Measurements from ENCODE around the gene ITGA6. TPM values are rescaled to one million over a fixed set of nuclear protein-coding genes. Genes with fewer than 3 reads are reported as not detected.

The ITGA6 gene
- total RNA-seq, 3 donors from 2014 or later = 4.2 to 7.0 (median 5.8) TPM

DNA sequence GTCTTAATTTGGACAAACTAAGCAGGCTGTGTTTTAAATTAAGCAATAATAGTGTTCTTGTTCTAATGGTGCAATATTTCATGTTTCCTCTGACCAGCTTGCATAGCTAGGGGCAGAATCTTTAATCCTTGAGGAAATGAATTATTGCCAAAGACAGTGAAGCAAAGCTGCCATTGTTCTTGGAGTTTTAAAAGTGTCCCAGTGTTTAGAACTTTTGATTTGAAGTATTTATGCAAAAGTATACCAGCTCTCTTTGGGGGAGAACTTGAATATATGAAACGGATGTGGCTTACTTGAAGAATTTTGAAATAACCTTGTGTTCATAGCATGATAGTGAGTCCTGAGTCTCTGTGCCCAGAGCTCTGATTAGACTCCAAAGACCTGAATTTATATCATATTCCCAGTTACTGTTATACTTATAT lies 33.4 kb downstream of the ITGA6 start:
- no peaks in the 10 kb centered on the region for H3K9me3 Mint-ChIP-seq
- H3K4me3 Mint-ChIP-seq = peak overlapping the region; percentile 52
- ATAC-seq = no peak
- H3K4me1 Mint-ChIP-seq (ENCODE audit: low read depth) = peaks cover 94% of the 10 kb centered on the region
- no peak for DNase-seq
- no peaks in the 10 kb centered on the region for H3K36me3 Mint-ChIP-seq (ENCODE audit: insufficient read depth)
- no peaks in the 10 kb centered on the region for H3K27me3 Mint-ChIP-seq (ENCODE audit: low read depth)

GRCh38 chr2:172461591-172462372 lies 34.4 kb downstream of the ITGA6 start:
- Mint-ChIP-seq H3K4me1 (ENCODE audit: low read depth) (peaks cover 90% of the 10 kb centered on the region), H3K36me3 (ENCODE audit: insufficient read depth) (peaks cover under 1% of the 10 kb centered on the region), H3K4me3 (peak overlapping the region; percentile 52), H3K27me3 (ENCODE audit: low read depth) (no peaks in the 10 kb centered on the region), H3K9me3 (no peaks in the 10 kb centered on the region)
- DNase-seq = peak; percentile 77
- peak; percentile 70 to 80 for ATAC-seq

- Mint-ChIP-seq H3K4me3 (peak overlapping the region; percentile 52), H3K4me1 (ENCODE audit: low read depth) (peaks cover 87% of the 10 kb centered on the region), H3K9me3 (no peaks in the 10 kb centered on the region), H3K36me3 (ENCODE audit: insufficient read depth) (peaks cover 5% of the 10 kb centered on the region), H3K27me3 (ENCODE audit: low read depth) (no peaks in the 10 kb centered on the region)
- ATAC-seq (peak; percentile 19 to 22), DNase-seq (no peak)
These were observed 35.0 kb downstream of the ITGA6 start for GRCh38 chr2:172462373-172462848.

- DNase-seq = no peak
- peak overlapping the region; percentile 51 for H3K4me3 Mint-ChIP-seq
These were observed 35.5 kb downstream of the ITGA6 start for GRCh38 chr2:172462849-172463381.

GRCh38 chr2:172464400-172465129 lies 37.2 kb downstream of the ITGA6 start:
- no peak overlapping the region for H3K4me3 Mint-ChIP-seq

More at GRCh38 chr2:172462849-172463381, 35.5 kb downstream of the ITGA6 start:
- peak; percentile 39 to 49 for ATAC-seq
- H3K36me3 Mint-ChIP-seq (ENCODE audit: insufficient read depth) = peaks cover 5% of the 10 kb centered on the region
- H3K27me3 Mint-ChIP-seq (ENCODE audit: low read depth) = no peaks in the 10 kb centered on the region
- no peaks in the 10 kb centered on the region for H3K9me3 Mint-ChIP-seq
- H3K4me1 Mint-ChIP-seq (ENCODE audit: low read depth) = peaks cover 82% of the 10 kb centered on the region

DNA sequence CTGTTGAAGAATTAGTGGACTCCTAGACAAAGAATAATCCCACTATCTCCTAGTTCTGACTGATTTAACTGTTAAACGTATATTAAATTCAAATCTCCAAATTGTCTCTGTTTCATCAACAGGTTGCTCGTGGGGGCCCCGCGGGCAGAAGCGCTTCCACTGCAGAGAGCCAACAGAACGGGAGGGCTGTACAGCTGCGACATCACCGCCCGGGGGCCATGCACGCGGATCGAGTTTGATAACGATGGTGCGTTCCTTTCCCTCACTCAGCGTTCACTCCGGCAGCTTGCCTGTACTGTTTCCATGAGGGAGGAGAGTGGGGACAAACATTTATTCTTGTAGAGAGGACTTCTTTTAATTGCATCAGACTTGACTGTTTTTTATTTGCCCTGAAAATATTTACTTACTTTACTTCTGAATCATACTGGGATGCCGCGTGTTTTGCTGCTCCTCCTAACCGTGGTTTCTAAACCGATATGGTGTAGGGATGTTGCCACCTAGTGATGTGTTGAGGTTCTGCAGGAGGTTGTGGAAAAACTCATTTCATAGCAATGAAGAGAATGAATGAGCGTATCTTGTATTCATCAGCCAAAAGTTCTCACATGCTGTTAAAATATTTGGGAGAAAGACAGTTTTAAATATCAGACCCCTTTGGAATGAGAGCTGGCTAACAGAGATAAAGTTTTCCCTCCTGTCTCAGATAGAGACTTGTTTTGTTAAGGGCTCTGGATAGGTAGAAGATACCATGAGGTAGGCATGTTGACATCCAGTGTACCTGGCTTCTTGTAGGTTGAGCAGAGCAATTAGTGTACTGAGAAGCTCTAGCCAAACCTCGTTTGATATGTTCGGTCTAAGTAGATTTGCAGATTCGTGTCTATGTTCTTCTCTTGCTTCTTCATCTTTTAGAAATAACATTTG lies 38.3 kb downstream of the ITGA6 start:
- Mint-ChIP-seq H3K9me3 (no peaks in the 10 kb centered on the region), H3K27me3 (ENCODE audit: low read depth) (no peaks in the 10 kb centered on the region), H3K4me3 (peak overlapping the region; percentile 19), H3K36me3 (ENCODE audit: insufficient read depth) (peaks cover 16% of the 10 kb centered on the region), H3K4me1 (ENCODE audit: low read depth) (peaks cover 57% of the 10 kb centered on the region)
- DNase-seq (peak; percentile 70), ATAC-seq (peak; percentile 51 to 58)

More at GRCh38 chr2:172464400-172465129, 37.2 kb downstream of the ITGA6 start:
- ATAC-seq (no peak), DNase-seq (no peak)
- Mint-ChIP-seq H3K36me3 (ENCODE audit: insufficient read depth) (peaks cover 13% of the 10 kb centered on the region), H3K9me3 (no peaks in the 10 kb centered on the region), H3K4me1 (ENCODE audit: low read depth) (peaks cover 68% of the 10 kb centered on the region), H3K27me3 (ENCODE audit: low read depth) (no peaks in the 10 kb centered on the region)

DNA sequence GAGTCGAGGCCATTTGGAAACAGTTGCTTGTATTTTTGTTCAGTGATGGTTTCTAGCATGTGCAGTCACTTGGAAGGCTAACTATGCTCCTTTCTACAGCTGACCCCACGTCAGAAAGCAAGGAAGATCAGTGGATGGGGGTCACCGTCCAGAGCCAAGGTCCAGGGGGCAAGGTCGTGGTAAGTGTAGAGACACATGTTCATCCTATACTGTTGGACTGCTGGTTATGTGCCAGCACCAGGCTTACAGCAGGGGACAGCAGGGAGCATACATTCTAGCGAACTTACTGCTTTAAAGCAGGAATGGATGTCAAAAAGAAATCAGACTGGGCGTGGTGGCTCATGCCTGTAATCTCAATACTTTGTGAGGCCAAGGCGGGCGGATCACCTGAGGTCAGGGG lies 40.0 kb downstream of the ITGA6 start:
- no peaks in the 10 kb centered on the region for H3K27me3 Mint-ChIP-seq (ENCODE audit: low read depth)
- no peaks in the 10 kb centered on the region for H3K9me3 Mint-ChIP-seq
- H3K36me3 Mint-ChIP-seq (ENCODE audit: insufficient read depth) = peaks cover 24% of the 10 kb centered on the region
- no peak for ATAC-seq
- peaks cover 53% of the 10 kb centered on the region for H3K4me1 Mint-ChIP-seq (ENCODE audit: low read depth)
- H3K4me3 Mint-ChIP-seq = no peak overlapping the region
- no peak for DNase-seq

GRCh38 chr2:172470958-172471922 lies 43.9 kb downstream of the ITGA6 start:
- Mint-ChIP-seq H3K36me3 (ENCODE audit: insufficient read depth) (peaks cover 35% of the 10 kb centered on the region), H3K27me3 (ENCODE audit: low read depth) (no peaks in the 10 kb centered on the region), H3K4me3 (no peak overlapping the region), H3K4me1 (ENCODE audit: low read depth) (peaks cover 30% of the 10 kb centered on the region), H3K9me3 (no peaks in the 10 kb centered on the region)
- DNase-seq = no peak
- ATAC-seq = no peak

GRCh38 chr2:172472446-172473033 lies 45.2 kb downstream of the ITGA6 start:
- DNase-seq = no peak
- Mint-ChIP-seq H3K36me3 (ENCODE audit: insufficient read depth) (peaks cover 32% of the 10 kb centered on the region), H3K4me1 (ENCODE audit: low read depth) (peaks cover 30% of the 10 kb centered on the region), H3K9me3 (no peaks in the 10 kb centered on the region), H3K27me3 (ENCODE audit: low read depth) (no peaks in the 10 kb centered on the region), H3K4me3 (peak overlapping the region; percentile 29)
- ATAC-seq = peak; percentile 41 to 65

DNA sequence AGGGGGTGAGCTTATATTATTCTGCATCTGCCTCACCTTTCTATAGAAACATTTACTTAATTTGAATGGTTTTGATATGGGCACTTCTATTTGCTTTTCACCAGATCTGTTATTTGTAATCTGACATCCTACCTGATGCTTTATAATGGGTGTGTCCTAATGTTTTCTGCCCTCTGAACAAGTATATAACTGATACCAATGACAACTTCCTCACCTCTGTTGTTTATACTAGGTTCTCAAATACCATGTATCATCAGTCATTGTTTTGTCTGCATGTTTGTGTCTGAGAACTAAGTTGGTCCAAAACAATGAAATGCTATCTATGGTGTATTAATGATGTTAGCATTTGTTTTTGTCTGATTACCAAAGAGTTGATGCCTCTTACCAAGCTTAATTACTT lies 45.8 kb downstream of the ITGA6 start:
- Mint-ChIP-seq H3K4me1 (ENCODE audit: low read depth) (peaks cover 30% of the 10 kb centered on the region), H3K9me3 (no peaks in the 10 kb centered on the region), H3K4me3 (no peak overlapping the region), H3K36me3 (ENCODE audit: insufficient read depth) (peaks cover 34% of the 10 kb centered on the region), H3K27me3 (ENCODE audit: low read depth) (no peaks in the 10 kb centered on the region)
- DNase-seq (no peak), ATAC-seq (no peak)

DNA sequence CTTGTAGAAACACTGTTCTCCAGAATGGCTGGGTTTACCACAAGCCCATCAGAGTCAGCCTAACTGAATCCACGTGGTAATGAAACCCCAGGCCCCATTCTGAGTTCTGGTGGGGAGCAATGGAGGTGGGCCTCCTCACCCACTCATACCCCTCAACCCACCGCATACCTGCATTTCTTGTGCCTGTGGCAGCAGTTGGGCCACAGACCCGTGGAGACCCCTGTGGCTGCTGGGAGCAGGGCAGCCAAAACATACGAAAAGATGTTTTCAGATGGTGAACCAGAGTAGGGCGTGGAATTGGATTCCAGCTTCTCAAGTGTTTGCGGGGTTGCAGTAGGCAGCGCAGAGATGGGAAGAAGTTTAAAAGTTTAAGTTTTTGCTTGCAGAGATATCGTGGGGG lies 51.0 kb downstream of the ITGA6 start:
- Mint-ChIP-seq H3K4me3 (no peak overlapping the region), H3K9me3 (no peaks in the 10 kb centered on the region), H3K4me1 (ENCODE audit: low read depth) (peaks cover 49% of the 10 kb centered on the region), H3K27me3 (ENCODE audit: low read depth) (no peaks in the 10 kb centered on the region), H3K36me3 (ENCODE audit: insufficient read depth) (peaks cover 30% of the 10 kb centered on the region)
- no peak for DNase-seq
- no peak for ATAC-seq

GRCh38 chr2:172480301-172481218 lies 53.2 kb downstream of the ITGA6 start:
- DNase-seq (no peak), ATAC-seq (peak in 1 of 2 donors; percentile 60)
- H3K27me3 Mint-ChIP-seq (ENCODE audit: low read depth) = no peaks in the 10 kb centered on the region
- H3K4me1 Mint-ChIP-seq (ENCODE audit: low read depth) = peaks cover 54% of the 10 kb centered on the region
- H3K36me3 Mint-ChIP-seq (ENCODE audit: insufficient read depth) = peaks cover 32% of the 10 kb centered on the region
- no peak overlapping the region for H3K4me3 Mint-ChIP-seq
- no peaks in the 10 kb centered on the region for H3K9me3 Mint-ChIP-seq
